Astrocyte of the spinal cord (primary cell): ENCODE measurements around the gene ARSI.

Experiments
- DNase-seq: peaks from one replicate; pipeline ENCODE4 v3.0.0; 2011; ENCODE audit warnings: low read depth, low spot score
- H3K4me3 ChIP-seq: 2 replicates; pipeline ENCODE4 v1.5.1; 2011; ENCODE audit warnings: low read depth, mild to moderate bottlenecking, low read length, moderate library complexity
- CTCF ChIP-seq: IDR thresholded peaks from 2 replicates; pipeline ENCODE4 v1.5.1; 2012; ENCODE audit warnings: low read depth, mild to moderate bottlenecking, low read length, inconsistent platforms
- in situ Hi-C: cut with HindIII; loops from 2 replicates; pipeline ENCODE4 v1.10.0; 2017; ENCODE audit warnings: low sequenced_read_pairs

ARSI gene

DNA sequence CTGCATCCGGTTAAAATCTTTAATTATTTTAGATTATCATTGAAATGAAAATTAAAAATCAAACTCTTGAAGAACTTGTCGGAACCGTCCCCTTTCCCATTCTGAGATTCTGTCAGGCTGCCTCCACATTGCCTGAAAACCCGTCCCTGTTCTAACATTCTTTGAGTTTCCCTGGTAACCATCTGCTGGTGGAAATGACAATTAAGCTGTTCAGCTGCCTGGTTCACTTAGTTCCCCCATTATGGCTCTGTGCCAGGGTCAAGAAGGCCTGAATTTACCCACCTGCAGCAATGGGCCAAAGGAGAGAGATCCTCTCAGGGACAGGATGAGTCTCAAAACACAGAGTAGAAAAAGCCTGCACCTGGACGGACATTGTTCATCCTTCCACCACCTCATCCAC, 43.0 kb upstream of the ARSI start:
- H3K4me3 ChIP-seq, result no peak overlapping the region
- TF ChIP-seq CTCF, result no peak
- in situ Hi-C loops, result no loop called here
- DNase-seq, result no peak

- no peak overlapping the region for H3K4me3 ChIP-seq
- no peak for TF ChIP-seq CTCF
- in situ Hi-C loops, result no loop called here
- DNase-seq, result no peak
Observed at GRCh38 chr5:150343994-150344631, 41.4 kb upstream of the ARSI start.

GRCh38 chr5:150342583-150342982, 39.9 kb upstream of the ARSI start:
- no peak for DNase-seq
- H3K4me3 ChIP-seq, result no peak overlapping the region
- TF ChIP-seq CTCF, result no peak
- in situ Hi-C loops, result no loop called here

GRCh38 chr5:150341989-150342388, 39.3 kb upstream of the ARSI start:
- H3K4me3 ChIP-seq, result no peak overlapping the region
- in situ Hi-C loops, result no loop called here
- TF ChIP-seq CTCF, result no peak
- DNase-seq, result no peak

DNA sequence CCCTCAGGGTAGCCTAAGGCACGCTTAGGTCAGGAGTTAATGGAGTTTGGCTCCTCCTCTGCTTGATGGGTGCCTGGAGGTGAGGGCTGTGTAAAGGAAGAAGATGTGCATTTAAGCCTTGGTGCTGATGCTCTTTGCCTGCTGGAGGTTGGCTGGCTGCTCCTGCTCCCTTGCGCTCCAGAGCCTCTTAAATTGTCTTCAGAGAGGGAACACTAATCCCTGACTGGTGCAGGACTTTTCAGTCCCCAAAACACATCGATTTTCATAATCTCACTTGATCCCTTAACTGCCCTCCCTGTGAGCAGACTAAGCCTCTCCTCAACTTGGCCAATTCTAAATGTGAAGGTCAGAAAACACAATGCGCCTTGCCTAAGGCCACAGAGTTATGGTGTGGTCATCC, 38.6 kb upstream of the ARSI start:
- in situ Hi-C loops, result no loop called here
- no peak overlapping the region for H3K4me3 ChIP-seq
- no peak for TF ChIP-seq CTCF
- DNase-seq, result no peak

GRCh38 chr5:150340614-150341255, 38.0 kb upstream of the ARSI start:
- in situ Hi-C loops, result no loop called here
- no peak for TF ChIP-seq CTCF
- no peak overlapping the region for H3K4me3 ChIP-seq
- no peak for DNase-seq
